Bone marrow (tissue), 2 donors: ENCODE measurements around the gene KDM8.

Experiments
- DNase-seq, 2 donors: peaks; one replicate each; lab custom pipeline; 2025; lab: John Stamatoyannopoulos, UW

The KDM8 gene

GRCh38 chr16:27230562-27231001 lies 27.3 kb downstream of the KDM8 start:
- DNase-seq = peak in 1 of 2 donors; percentile 5

- DNase-seq = no peak
Measured at GRCh38 chr16:27231692-27232060, 28.4 kb downstream of the KDM8 start.

GRCh38 chr16:27232061-27232900 lies 29.0 kb downstream of the KDM8 start:
- peak in 1 of 2 donors; percentile 52 for DNase-seq

- no peak for DNase-seq
Measured at GRCh38 chr16:27232901-27233625, 29.7 kb downstream of the KDM8 start.

- no peak for DNase-seq
Measured at GRCh38 chr16:27233731-27234130, 30.4 kb downstream of the KDM8 start.

- no peak for DNase-seq
Measured at GRCh38 chr16:27234171-27234570, 30.8 kb downstream of the KDM8 start.

- no peak for DNase-seq
Measured at GRCh38 chr16:27234603-27235002, 31.3 kb downstream of the KDM8 start.

GRCh38 chr16:27235055-27235937 lies 32.0 kb downstream of the KDM8 start:
- DNase-seq = peak; percentile 46 to 99

- DNase-seq = no peak
Measured at GRCh38 chr16:27235938-27236245, 32.6 kb downstream of the KDM8 start.

- DNase-seq = no peak
Measured at GRCh38 chr16:27236635-27237218, 33.4 kb downstream of the KDM8 start.

GRCh38 chr16:27237219-27238015 lies 34.1 kb downstream of the KDM8 start:
- peak; percentile 38 to 79 for DNase-seq

- DNase-seq = no peak
Measured at GRCh38 chr16:27238016-27238587, 34.8 kb downstream of the KDM8 start.

GRCh38 chr16:27238591-27238990 lies 35.3 kb downstream of the KDM8 start:
- DNase-seq = no peak

GRCh38 chr16:27239026-27239425 lies 35.7 kb downstream of the KDM8 start:
- no peak for DNase-seq

- no peak for DNase-seq
Measured at GRCh38 chr16:27239906-27240655, 36.8 kb downstream of the KDM8 start.

GRCh38 chr16:27240948-27241531 lies 37.7 kb downstream of the KDM8 start:
- no peak for DNase-seq

- no peak for DNase-seq
Measured at GRCh38 chr16:27241658-27242057, 38.3 kb downstream of the KDM8 start.

- no peak for DNase-seq
Measured at GRCh38 chr16:27242398-27242797, 39.1 kb downstream of the KDM8 start.

- peak in 1 of 2 donors; percentile 73 for DNase-seq
Measured at GRCh38 chr16:27242868-27243590, 39.7 kb downstream of the KDM8 start.
